HG03575 (cell line): ENCODE data around the gene LBX1.

Source experiments
- ATAC-seq: cut with Tn5 transposase; IDR thresholded peaks from one replicate; pipeline ENCODE4 v1.9.1; 2021; ENCODE audit not compliant: unreplicated experiment, insufficient number of reproducible peaks, low FRiP score; ENCODE audit errors: extremely low read depth

LBX1 gene

DNA sequence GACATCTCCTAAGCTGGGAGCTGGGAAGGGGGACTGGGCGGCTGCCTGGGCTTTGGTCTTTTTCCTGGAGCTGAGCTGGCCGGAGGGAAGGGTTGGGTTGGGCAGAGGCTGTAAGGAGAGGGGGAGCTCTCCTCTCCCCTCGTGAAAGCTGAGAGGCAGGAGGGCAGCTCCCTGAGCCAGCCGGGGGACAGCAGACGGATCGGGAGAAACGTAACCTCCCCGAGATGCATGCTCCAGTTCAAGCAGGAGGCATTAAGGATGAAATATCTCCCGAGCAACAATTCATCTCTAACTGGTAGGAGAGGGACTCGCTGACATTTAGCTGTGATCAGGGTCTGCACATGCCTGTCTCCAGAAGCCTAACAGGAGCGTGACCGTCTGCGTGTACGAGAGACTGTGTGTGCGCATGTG, 19.9 kb upstream of the LBX1 start:
- ATAC-seq = no peak

DNA sequence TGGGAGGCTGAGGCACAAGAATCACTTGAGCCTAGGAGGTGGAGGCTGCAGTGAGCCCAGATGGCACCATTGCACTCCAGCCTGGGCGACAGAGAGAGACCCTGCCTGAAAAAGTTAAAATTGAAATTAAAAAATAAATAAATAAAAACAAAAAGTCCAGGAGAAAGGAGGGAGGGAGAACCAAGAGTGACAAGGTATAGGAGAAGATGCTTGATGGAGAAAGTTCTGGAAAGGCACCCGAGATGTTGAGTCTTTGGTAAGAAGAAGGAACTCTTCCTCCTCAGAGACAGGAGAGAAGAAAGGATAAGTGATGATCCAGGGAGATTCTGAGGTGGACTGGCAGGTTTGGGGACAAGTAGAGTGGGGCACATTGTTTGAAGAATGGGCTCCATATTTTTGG, 17.4 kb upstream of the LBX1 start:
- ATAC-seq = no peak

DNA sequence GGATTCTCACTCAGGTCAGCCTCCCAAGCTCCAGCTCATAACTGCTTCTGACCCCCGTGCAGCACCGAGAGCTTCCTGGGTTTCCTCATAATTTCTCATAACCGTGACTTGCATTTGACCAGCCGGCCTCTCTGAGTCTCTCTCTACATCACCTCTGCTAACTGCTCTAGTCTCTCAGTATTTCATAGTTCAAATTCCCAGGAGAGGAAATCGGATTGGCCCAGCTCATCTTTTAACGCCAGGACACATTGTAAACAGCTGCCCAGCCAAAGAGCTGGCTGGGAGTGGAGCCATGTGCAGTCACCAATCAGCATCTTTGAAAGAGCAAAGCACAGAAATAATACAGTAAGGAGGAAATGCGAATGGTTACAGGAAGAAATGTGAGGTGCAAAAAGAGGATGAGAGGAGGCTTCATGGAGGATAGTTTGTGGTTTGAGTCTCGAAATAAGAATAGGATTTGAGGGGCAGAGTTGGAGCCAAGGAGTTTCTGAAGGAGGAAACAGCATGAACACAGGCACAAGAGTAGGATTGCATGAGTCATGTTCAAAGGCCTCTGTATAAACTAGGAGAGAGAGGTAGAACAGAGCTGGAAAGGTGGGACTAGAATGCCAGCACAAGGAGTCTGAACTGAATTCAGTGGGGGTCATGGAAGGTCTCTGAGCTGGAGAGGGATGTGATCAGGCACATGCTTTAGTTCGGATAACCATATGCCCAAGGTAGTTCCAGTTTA, 15.2 kb upstream of the LBX1 start:
- no peak for ATAC-seq

DNA sequence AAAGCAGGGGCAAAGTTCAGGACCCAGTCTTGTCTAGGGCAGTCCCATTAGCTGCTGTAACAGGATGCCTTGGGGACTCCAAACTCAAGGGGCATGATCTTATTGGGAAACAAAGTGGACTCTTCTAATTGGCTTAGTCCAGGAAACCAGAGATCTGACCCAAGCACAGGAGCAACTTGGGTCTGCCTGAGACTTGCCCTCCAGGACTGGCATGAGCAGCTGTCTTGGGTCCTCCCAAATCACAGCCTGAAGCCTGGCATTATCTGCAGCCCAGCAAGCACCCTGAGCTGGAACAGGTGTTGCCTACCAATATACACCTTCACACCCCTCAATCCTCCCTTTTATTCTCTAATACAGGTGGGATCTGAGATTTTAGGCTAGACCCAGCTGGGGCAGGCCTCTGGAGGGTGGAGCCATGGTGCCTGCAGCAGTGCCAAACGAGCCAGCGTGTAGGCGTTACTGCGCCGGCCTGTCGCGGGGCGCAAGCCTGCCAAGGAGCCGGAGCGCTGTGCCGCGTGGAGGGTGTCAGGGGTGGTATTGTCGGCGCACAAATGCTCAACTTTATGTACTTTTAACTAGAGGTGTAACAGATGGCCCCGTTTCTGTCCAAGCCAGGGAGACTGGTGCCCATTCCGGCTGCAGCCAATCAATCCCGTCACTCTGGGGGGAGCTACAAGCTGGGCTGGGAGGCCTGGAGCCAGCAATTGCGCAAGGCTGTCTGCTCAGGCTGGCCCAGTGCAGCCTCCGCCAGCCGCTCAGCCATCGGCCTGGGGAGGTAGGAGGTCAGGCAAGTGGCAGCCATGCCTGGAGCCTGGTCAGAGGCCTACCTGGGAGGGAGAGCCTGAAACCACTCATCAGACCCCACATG, 12.8 kb upstream of the LBX1 start:
- no peak for ATAC-seq

DNA sequence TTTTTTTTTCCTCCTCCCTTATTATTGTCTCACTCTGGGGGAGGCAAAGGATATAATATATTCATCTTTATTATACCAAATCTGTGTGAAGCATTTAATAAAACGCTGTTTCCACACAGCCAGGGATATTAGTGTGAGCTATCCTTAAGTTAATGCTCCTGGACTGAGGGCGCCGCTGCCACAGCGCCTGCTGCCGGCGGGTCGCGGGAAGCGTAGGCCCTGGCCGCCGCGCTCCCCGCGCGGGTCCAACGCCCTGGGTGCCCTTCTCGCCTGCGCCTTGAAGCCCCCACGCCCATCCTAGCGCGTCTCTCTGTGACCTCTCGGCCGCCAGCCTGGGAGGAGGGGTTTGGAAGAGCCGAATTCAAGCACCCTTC, 9.5 kb upstream of the LBX1 start:
- ATAC-seq = no peak

DNA sequence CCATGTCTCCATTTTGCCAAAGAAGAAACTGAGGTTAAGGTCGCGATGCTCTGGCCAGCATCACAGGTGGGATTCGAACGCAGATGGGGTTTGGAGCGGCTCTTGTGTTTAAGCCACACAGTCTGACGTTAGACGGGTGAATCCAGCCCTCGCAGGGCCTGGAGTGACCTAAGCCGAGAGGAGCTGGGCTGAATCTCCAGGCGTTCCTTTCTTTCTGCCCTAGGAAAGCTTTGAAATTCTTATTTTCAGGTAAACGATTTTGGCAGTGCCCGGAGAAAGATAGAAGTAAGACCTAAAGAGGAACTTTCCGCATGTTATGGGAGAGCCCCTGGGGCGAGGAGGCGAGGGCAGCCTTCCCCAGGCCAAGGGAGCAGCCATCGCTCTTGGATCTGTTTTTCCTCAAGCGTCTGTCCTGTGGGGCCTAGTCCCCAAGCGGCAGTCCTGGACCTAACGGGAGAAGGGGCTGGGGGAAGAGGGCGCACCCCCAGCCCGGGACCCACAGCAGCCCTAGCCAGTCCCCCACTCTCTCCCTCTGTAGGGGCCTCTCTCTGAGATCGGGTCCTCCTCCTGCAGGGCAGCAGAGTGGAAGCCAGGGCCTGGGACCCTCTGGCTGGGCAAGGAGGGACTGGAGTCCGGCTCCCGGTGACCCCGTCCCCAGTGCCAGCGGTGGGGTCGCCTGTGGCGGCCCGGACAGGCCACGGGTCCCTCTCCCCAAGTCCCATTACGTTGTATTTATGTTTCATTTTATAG, 8.9 kb upstream of the LBX1 start:
- ATAC-seq = no peak

DNA sequence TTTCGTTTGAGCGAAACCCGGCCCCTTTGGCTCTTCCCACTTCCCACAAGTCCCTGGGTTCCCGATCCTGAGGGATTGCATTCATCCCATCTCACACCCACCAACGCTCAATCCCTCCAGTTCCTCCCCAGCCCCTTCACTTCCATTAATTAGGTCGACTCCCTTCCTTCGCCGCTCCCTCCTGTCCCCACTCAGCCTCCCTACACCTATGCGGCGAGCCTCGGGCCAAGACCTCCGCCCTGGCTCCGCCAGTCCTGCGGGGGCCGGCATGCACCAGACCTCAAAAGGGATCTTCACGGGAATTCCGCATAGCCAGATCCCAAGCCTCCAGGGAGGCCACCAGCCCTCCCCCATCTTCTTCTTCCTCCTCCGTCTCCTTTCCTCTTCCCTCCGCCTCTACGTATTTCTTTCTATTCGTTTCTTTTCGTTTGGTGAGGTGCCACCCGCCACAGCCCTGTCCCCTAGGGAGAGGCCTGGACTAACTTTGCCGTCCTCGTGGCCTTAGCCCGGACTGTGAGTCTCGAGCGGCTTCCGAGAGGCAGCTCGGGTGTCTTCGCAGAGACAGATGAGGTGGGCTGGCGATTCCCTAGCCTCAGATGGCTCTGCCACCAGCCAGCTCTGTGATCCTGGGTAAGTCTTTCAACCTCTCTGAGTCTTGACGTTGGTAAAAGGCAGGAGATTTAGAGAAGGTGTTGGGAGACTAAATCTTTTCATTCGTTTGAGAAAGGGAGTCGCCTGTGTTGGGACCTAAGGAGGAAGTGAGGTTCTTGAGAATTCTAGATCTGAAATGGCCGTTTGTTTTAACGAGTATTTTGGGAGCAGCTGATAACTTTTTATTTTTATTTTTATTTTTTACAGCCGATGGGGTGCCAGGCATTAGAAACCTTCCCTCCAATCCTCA, 8.1 kb upstream of the LBX1 start:
- ATAC-seq = no peak

DNA sequence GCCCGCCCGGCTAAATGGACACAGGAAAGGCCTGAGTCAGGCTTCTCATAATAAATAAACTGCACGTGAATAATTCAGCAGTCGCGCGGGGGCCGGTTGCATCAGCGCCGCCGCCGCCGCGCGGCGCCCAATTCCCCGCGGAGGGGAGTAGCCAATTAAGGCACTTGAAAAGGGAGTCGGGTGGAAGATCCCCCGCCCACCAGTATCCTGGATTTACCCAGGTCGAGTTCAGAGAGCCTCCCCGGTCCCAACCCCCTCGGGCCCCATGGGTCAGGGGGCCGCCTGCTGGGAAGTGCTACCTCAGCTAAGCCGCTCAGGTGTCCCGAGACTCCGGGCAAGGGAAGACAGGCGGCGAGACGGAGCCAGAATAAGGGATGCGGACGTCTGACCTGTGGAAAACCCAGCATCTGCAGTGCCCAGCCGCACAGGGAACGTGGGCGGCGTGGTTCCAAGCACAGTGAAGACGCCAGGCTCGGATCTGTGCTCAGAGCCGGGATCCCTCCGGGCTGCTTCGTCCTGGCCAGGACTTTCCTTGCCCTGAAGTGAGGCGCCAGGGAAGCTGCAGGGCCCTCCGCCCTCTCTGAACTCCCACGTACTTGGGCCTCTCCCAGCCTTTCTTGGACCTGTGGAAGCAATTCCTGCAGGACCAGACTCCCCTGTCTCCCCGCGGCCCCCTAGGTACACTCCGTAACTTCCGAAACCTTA, 7.3 kb upstream of the LBX1 start:
- ATAC-seq = no peak

DNA sequence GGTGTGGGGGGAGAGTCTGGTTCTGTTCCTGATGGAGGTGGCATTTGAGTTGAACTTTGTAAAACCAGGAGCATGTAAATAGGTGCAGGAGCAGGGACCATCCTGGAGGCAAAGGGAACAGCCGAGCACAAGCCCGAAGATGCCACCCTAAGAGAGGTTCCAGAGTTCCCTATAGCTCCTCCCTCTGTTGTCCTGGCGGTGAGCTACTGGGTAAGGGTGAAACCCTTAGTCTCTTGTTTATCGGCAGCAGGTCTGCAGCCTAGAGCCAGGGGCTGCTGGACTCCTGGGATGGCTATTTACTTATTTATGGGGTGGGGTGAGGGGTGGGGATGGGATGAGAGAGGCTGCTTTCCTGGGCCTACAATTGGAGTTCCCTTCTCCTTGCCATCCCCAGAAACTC, 6.5 kb upstream of the LBX1 start:
- ATAC-seq = no peak

DNA sequence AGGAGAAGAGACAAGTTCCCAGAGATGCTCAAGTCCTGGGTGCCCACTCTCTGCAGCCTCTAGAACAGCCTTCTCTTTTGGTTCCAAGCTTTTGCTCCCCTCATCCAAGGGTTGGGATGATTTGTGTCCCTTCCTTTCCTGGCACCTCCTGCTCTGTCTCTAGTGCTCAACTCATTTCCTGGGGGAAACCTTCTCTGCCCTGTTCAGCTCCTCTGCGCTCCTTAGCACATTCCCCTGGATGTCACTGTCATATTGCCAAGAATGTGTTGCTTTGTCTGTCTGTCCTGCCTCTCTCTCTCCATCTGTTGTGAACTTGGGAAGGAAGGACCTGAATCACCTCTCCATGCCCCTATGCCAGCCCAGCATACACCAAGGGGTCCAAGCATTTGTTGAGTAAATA, 5.1 kb upstream of the LBX1 start:
- no peak for ATAC-seq

DNA sequence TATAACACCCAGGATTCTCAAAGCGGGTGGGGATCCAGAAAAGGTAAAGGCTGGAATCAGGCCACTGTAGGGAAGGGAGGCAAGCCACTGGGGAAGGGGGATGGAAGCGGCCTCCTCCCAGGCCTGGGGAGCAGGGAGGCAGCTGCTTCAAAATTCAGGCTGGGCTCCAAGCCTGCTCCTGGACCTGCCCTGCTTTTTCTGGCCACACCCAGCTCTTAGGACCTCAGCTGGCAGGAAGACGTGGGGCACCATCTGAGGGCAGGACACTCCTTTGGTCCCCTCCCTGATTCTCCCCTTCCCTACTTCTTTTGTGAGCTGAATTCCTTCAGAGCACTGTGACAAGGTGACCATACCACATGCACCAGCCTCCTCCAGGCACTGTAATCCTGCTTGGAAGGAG, 4.6 kb upstream of the LBX1 start:
- ATAC-seq = no peak

DNA sequence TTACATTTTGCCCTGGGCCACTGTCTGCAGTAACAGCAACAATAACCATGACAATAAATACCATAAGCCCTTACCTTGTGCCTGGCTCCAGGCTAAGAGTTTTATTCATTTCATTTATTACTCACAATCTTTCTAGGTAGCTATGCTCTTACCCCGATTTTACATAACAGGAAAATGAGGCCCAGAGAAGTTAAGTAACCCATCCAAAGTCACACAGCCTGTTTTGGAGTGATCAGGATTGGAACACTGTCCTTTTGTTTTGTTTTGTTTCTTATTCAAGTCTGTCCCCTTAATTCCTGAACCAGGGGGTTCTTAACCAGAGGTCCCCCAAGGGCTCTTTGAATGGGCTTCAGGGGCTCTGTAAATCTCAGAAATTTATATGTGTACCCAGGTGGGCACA, 4.2 kb upstream of the LBX1 start:
- no peak for ATAC-seq

DNA sequence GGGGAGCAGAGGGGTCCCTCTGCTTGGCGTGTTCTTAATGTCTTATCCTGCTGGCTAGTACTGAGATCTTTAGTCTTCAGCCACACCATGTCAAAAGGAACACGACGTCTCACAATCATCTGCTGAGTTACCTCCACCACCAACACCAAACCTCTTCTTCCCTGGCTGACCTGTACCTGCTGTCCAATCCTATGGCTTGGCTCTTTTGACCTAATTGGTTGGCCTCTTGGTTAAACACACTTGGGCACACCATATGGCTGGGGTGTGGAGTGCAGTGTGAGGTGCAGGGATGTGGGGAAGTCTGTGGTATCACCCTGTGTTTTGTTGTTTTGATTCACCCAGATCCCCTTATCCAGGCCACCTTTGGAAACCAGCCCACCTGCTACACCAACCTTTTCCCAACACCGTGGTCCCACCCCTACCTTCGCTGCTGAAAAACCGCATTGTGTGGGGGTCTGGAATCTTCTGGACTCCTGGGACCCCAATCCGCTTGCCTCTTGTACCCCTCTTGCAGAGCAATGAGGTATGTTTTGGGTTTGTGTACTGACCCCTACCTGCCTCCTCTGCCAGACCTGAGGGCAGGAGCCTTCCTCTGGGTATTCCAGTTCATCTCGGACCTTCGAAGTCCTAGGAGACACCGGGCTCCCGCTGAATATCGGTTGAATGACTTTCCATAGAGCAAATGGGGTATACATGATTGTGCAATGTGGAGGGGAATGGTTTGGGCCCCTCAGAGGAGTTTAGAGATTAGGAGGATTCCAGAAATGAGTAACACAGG, 2.8 kb upstream of the LBX1 start:
- ATAC-seq = no peak

DNA sequence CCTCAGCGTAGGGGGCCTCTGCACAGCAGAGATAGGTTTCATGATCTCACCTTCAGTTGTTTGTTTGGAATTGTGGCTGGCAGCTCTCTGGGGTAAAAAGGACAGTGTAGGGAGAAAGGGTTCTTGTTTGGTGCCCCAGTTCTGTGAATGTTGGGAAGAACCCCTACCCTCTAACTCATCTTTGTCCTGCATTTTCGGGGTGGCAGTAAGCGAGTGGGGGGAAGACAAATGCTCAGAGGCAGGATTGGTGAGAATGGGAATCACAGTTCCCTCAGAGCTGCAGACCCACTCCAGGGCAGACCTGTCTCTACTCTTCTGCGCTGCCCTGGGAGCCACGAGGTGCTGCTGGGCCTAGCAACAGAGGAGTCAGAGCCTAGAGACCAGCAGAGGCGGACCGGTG, 1.8 kb upstream of the LBX1 start:
- ATAC-seq = no peak

DNA sequence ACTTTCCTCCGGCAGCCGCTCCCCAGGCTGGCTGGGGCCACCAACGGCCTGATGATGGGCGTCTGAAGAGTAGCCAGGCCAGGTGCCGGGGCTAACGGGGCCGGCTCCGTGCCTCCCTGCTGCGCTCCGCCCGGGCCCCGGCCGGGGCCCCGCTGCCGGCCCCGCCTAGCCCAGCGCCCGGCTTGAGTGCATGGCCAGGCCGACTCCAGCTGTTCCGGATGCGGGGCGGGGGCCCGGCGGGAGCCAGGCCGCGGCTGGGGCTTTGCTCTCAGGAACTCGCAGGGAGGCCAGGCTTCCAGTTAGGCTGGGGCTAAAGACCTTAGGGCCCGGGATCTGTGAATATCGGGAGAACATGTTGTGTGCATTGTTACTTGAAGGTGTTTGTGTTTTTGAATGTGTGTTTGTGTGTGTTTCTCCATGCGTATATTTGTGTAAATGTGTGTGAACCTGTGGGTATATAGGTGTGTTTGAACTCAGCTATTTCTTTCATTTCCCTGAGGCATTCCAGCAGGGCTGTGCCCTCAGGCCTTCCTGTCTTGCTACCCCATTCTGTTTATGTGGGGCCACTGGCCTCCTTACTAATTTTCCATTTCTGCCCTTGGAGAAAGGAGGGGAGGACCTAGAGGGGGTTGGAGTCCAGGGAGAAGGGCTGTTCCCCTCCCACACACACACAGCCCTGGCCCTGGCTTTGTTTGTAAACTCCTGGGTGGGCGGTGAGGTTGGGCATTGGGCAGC, 1.1 kb upstream of the LBX1 start:
- ATAC-seq = no peak

DNA sequence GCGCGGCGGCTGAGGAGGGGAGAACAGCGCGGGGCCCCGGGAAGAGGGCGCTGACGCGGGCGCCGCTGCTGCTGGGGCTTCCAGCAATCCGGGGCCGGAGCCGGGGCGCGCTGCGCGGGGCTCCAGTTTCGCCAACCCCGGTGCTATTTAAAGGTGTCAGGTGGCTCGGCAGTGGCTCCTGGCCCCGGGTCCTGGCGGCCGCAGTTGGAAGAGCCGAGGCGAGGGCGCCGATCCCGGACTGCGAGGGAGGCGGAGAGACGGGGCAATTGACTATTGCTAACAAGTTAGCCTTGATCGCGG, 347 bp downstream of the LBX1 start:
- no peak for ATAC-seq
